ENCODE results near the gene DENR.
"Not testable (repeated sequence)": the region's sequence is repeated elsewhere in the genome, so short reads cannot be mapped to it uniquely, and the experiment has no call there.

Gene DENR

GRCh38 chr12:122743895-122744525 lies 8.6 kb upstream of the DENR start:
- DNase-seq = no peak

GRCh38 chr12:122747224-122748135 lies 5.1 kb upstream of the DENR start:
- DNase-seq = no peak

- DNase-seq = no peak
These were observed 2.9 kb upstream of the DENR start for GRCh38 chr12:122749569-122750332.

- not testable (repeated sequence) for DNase-seq
These were observed 1.7 kb upstream of the DENR start for GRCh38 chr12:122750781-122751515.

GRCh38 chr12:122753319-122753650 lies 661 bp downstream of the DENR start:
- no peak for DNase-seq

GRCh38 chr12:122754790-122755189 lies 2.2 kb downstream of the DENR start:
- DNase-seq = no peak

GRCh38 chr12:122757568-122757967 lies 4.9 kb downstream of the DENR start:
- DNase-seq = no peak

- DNase-seq = no peak
These were observed 32.9 kb downstream of the DENR start for GRCh38 chr12:122785503-122785902.

GRCh38 chr12:122788387-122788786 lies 35.8 kb downstream of the DENR start:
- DNase-seq = no peak

- no peak for DNase-seq
These were observed 37.0 kb downstream of the DENR start for GRCh38 chr12:122789637-122790036.

GRCh38 chr12:122790393-122791075 lies 37.9 kb downstream of the DENR start:
- DNase-seq = no peak

- peak; percentile 46 for DNase-seq
These were observed 41.1 kb downstream of the DENR start for GRCh38 chr12:122793685-122794106.

GRCh38 chr12:122795807-122796206 lies 43.2 kb downstream of the DENR start:
- no peak for DNase-seq

- DNase-seq = no peak
These were observed 47.1 kb downstream of the DENR start for GRCh38 chr12:122799641-122800243.

GRCh38 chr12:122803937-122804336 lies 51.3 kb downstream of the DENR start:
- DNase-seq = no peak

- DNase-seq = not testable (repeated sequence)
These were observed 52.3 kb downstream of the DENR start for GRCh38 chr12:122804957-122805356.

- no peak for DNase-seq
These were observed 55.0 kb downstream of the DENR start for GRCh38 chr12:122807651-122808050.

- DNase-seq = no peak
These were observed 59.2 kb downstream of the DENR start for GRCh38 chr12:122811777-122812176.

- no peak for DNase-seq
These were observed 60.7 kb downstream of the DENR start for GRCh38 chr12:122813310-122813713.

GRCh38 chr12:122819209-122819785 lies 66.7 kb downstream of the DENR start:
- no peak for DNase-seq

GRCh38 chr12:122820138-122820537 lies 67.5 kb downstream of the DENR start:
- no peak for DNase-seq

Measured in right forelimb (tissue), 1 donor.